Endothelial cell of umbilical vein (primary cell): ENCODE results near the gene FNIP2. TPM values are rescaled to one million over a fixed set of nuclear protein-coding genes. Genes with fewer than 3 reads are reported as not detected.

Experiments
- BruUV-seq: library from RNA; stranded (reverse); fragments of 400-500 nt; replicated peaks from 2 replicates; lab custom pipeline; 2021; lab: Mats Ljungman, UMichigan
- CTCF ChIA-PET: fragments of 300-600, 350-600 bp; sonication (Branson Sonifier 250); formaldehyde crosslinking; loops from one replicate; lab custom pipeline; 2021; ENCODE audit warnings: antibody characterized with exemption, inconsistent platforms; lab: Charles Lee
- POLR2A ChIA-PET: fragments of 300-600, 350-600 bp; sonication (Branson Sonifier 250); formaldehyde crosslinking; loops from one replicate; lab custom pipeline; 2021; ENCODE audit warnings: antibody characterized with exemption, inconsistent platforms; lab: Charles Lee
- DNase-seq: peaks from one replicate; pipeline ENCODE4 v3.0.0-alpha.2; 2011; ENCODE audit warnings: low read depth, low spot score
- FAIRE-seq: peaks from 2 replicates; lab custom pipeline; 2011; peaks lifted over from hg19 to GRCh38; lab: Jason Lieb, UNC
- H2AFZ ChIP-seq: 2 replicates; pipeline ENCODE4 v1.6.0; 2012; ENCODE audit warnings: low read depth, low read length, control low read depth, inconsistent platforms
- H3K27ac ChIP-seq: 2 replicates; pipeline ENCODE4 v1.5.1; 2011; ENCODE audit warnings: low read depth, mild to moderate bottlenecking, control low read depth, low read length, moderate library complexity; ENCODE audit not compliant: insufficient read depth
- H3K27me3 ChIP-seq, 2 experiments: 2 replicates each; pipeline versions ENCODE4 v1.6.0 to v1.6.1; 2011; ENCODE audit warnings: low read length in 2 of 2, mixed read lengths in 1 of 2; ENCODE audit not compliant: control insufficient read depth in 2 of 2, insufficient read depth in 2 of 2
- H3K36me3 ChIP-seq, 2 experiments: 2 replicates in 1 of 2; 3 replicates in 1 of 2; pipeline ENCODE4 v1.5.1; 2011; ENCODE audit warnings: low read length in 2 of 2, mild to moderate bottlenecking in 1 of 2, moderate library complexity in 1 of 2; ENCODE audit not compliant: control insufficient read depth in 2 of 2, insufficient read depth in 2 of 2; ENCODE audit errors: extremely low read depth in 1 of 2
- H3K4me1 ChIP-seq: 3 replicates; pipeline ENCODE4 v1.5.1; 2011; ENCODE audit warnings: mild to moderate bottlenecking, low read length; ENCODE audit not compliant: control insufficient read depth, insufficient read depth; ENCODE audit errors: extremely low read depth
- H3K4me2 ChIP-seq: 2 replicates; pipeline ENCODE4 v1.6.1; 2011; ENCODE audit warnings: low read length, control low read depth, mixed read lengths; ENCODE audit not compliant: insufficient read depth
- H3K4me3 ChIP-seq, 3 experiments: fragments of 200-600 bp in 1 of 3; sonication (generic), shearing (Covaris generic) in 1 of 3; replicated peaks in 1 of 3; 2 replicates each; pipeline ENCODE4 v1.5.1; 2011 to 2016; ENCODE audit warnings: control low read depth in 3 of 3, low read length in 3 of 3, mild to moderate bottlenecking in 2 of 3, inconsistent platforms in 1 of 3, low read depth in 1 of 3, moderate library complexity in 1 of 3; ENCODE audit not compliant: insufficient read depth in 1 of 3
- H3K79me2 ChIP-seq: 2 replicates; pipeline ENCODE4 v1.6.0; 2012; ENCODE audit warnings: low read length, inconsistent platforms; ENCODE audit not compliant: control insufficient read depth, insufficient read depth
- H3K9ac ChIP-seq: replicated peaks from 2 replicates; pipeline ENCODE3; 2011; ENCODE audit warnings: low read length, control low read depth; ENCODE audit not compliant: insufficient read depth; ENCODE audit errors: extremely low read depth
- H3K9me1 ChIP-seq: replicated peaks from 3 replicates; pipeline ENCODE4 v1.6.0; 2011; ENCODE audit warnings: mild to moderate bottlenecking, low read length; ENCODE audit not compliant: control insufficient read depth, insufficient read depth; ENCODE audit errors: extremely low read depth
- H3K9me3 ChIP-seq: replicated peaks from 2 replicates; pipeline ENCODE4 v1.5.1; 2012; ENCODE audit warnings: low read length, inconsistent platforms; ENCODE audit not compliant: control insufficient read depth, insufficient read depth
- H4K20me1 ChIP-seq: replicated peaks from 2 replicates; pipeline ENCODE3; 2011; ENCODE audit warnings: mild to moderate bottlenecking, low read length; ENCODE audit not compliant: control insufficient read depth, insufficient read depth; ENCODE audit errors: extremely low read depth
- EZH2 ChIP-seq: IDR thresholded peaks from 2 replicates; pipeline ENCODE4 v1.6.1; 2012; ENCODE audit warnings: borderline replicate concordance, low read depth, mild to moderate bottlenecking, moderate library complexity, low read length, inconsistent platforms; ENCODE audit not compliant: severe bottlenecking
- FOS ChIP-seq: IDR thresholded peaks from 2 replicates; pipeline ENCODE4 v1.6.1; 2011; ENCODE audit warnings: mild to moderate bottlenecking, low read length, moderate library complexity, borderline replicate concordance; ENCODE audit not compliant: insufficient read depth
- GATA2 ChIP-seq: IDR thresholded peaks from 2 replicates; pipeline ENCODE4 v1.7.0; 2011; ENCODE audit warnings: low read depth, mild to moderate bottlenecking, moderate library complexity, mixed read lengths, low read length; ENCODE audit not compliant: insufficient read length, insufficient read depth
- JUN ChIP-seq: IDR thresholded peaks from 2 replicates; pipeline ENCODE4 v1.6.1; 2011; ENCODE audit warnings: borderline replicate concordance, low read depth; ENCODE audit not compliant: insufficient read length, insufficient read depth
- MYC ChIP-seq: IDR thresholded peaks from one replicate; pipeline ENCODE4 v1.6.1; 2011; ENCODE audit warnings: mild to moderate bottlenecking, low read depth, low read length
- POLR2A ChIP-seq: IDR thresholded peaks from 2 replicates; pipeline ENCODE4 v1.6.1; 2012; ENCODE audit warnings: low read depth, mild to moderate bottlenecking, control low read depth, low read length
- POLR2AphosphoS5 ChIP-seq: IDR thresholded peaks from 2 replicates; pipeline ENCODE4 v1.6.1; 2012; ENCODE audit warnings: low read depth, mild to moderate bottlenecking, control low read depth, low read length, moderate library complexity; ENCODE audit not compliant: insufficient read depth
- dilution Hi-C: fragments of 300-500 bp; cut with MboI; formaldehyde crosslinking; loops from one replicate; pipeline ENCODE4 v1.15.0; 2019; ENCODE audit warnings: low sequenced_read_pairs; ENCODE audit not compliant: extremely low pct_ligation_motif_present
- intact Hi-C: fragments of 100-400 bp; cut with micrococcal nuclease; formaldehyde crosslinking; loops from one replicate; pipeline ENCODE4 v1.10.0; 2022
- polyA plus RNA-seq, 4 experiments: library from polyadenylated mRNA; depleted of rRNA in 3 of 4; stranded (reverse) in 3 of 4; unstranded in 1 of 4; fragments of >200 nt; gene quantifications; 2 replicates each; pipeline versions ENCODE4 v1.2.1 to v1.2.3, GENCODE V29; 2011 to 2012; ENCODE audit warnings: missing spikeins in 1 of 4
- total RNA-seq: library from RNA; stranded (reverse); gene quantifications from 2 replicates; pipeline ENCODE4 v1.2.3, GENCODE V29; 2021
- TF ChIP-seq, protein P1 (sequence below), 2 donors: IDR thresholded peaks; 1 replicate in 1 of 2; 2 replicates in 1 of 2; pipeline ENCODE4 v1.5.1; 2011; ENCODE audit warnings: low read length in 2 of 2, mild to moderate bottlenecking in 2 of 2, moderate library complexity in 2 of 2, control low read depth in 1 of 2, inconsistent platforms in 1 of 2, low read depth in 1 of 2; ENCODE audit not compliant: insufficient read depth in 1 of 2; ENCODE audit errors: extremely low read depth in 1 of 2
- TF ChIP-seq, protein P2 (sequence below): IDR thresholded peaks from 2 replicates; pipeline ENCODE4 v1.6.1; 2011; ENCODE audit not compliant: insufficient read depth, insufficient read length

Gene FNIP2
- total and polyA plus RNA-seq, 2 donors (not counting 3 experiments of a cell fraction or from before 2014, with no cell fraction given), result 4.5 to 14.4 TPM

DNA sequence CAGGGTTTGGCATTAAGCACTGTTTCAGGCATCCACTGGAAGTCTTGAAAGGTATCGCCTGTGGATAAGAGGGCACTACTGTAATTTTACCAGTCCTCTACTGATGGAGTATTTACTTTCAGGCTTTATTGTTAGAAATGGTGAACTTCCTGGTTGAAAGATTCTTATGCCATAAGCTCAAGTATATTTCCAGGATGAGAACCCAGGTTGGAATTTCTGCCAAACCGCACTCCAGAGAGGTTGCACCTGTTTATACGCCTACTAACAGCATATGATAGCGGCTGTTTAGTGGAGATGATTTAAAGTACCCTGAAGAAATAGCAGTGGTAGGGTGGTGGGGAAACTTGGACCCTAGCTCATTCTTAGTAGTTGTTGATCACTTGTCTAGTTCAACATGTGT lies 9.9 kb downstream of the FNIP2 start:
- Histone ChIP-seq H3K79me2 (peaks cover 31% of the 10 kb centered on the region), H4K20me1 (no peaks in the 10 kb centered on the region), H3K9me3 (no peaks in the 10 kb centered on the region), H2AFZ (no peak overlapping the region), H3K4me2 (no peak overlapping the region), H3K4me1 (peaks cover 35% of the 10 kb centered on the region), H3K4me3 (no peak overlapping the region), H3K27ac (no peak overlapping the region), H3K36me3 (no peaks in the 10 kb centered on the region), H3K9ac (no peak overlapping the region), H3K9me1 (no peaks in the 10 kb centered on the region), H3K27me3 (no peaks in the 10 kb centered on the region)
- ChIA-PET POLR2A (interaction anchor here (0.6 kb wide), 1 partner anchor 56 kb away, joined by 3 read pairs; no protein-coding TSS in a partner anchor), CTCF (interaction anchor here (1.0 to 1.4 kb wide), 2 partner anchors 9 to 32 kb away, joined by 4 read pairs; no protein-coding TSS in a partner anchor)
- dilution Hi-C loops, result no loop called here
- intact Hi-C loops, result no loop called here
- no TSS peak for BruUV-seq
- FAIRE-seq (no peak), DNase-seq (no peak)
- TF ChIP-seq POLR2A, result no peak
- TF ChIP-seq, protein P1, sequence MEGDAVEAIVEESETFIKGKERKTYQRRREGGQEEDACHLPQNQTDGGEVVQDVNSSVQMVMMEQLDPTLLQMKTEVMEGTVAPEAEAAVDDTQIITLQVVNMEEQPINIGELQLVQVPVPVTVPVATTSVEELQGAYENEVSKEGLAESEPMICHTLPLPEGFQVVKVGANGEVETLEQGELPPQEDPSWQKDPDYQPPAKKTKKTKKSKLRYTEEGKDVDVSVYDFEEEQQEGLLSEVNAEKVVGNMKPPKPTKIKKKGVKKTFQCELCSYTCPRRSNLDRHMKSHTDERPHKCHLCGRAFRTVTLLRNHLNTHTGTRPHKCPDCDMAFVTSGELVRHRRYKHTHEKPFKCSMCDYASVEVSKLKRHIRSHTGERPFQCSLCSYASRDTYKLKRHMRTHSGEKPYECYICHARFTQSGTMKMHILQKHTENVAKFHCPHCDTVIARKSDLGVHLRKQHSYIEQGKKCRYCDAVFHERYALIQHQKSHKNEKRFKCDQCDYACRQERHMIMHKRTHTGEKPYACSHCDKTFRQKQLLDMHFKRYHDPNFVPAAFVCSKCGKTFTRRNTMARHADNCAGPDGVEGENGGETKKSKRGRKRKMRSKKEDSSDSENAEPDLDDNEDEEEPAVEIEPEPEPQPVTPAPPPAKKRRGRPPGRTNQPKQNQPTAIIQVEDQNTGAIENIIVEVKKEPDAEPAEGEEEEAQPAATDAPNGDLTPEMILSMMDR (IDR thresholded peaks at IDR 0.05; ENCODE audit: extremely low read depth in 1 of 2, insufficient read depth in 1 of 2, low read depth in 1 of 2, low read length in 2 of 2), result no peak
- no peak for TF ChIP-seq GATA2
- no peak for TF ChIP-seq JUN
- TF ChIP-seq MYC, result no peak
- TF ChIP-seq EZH2, result no peak

DNA sequence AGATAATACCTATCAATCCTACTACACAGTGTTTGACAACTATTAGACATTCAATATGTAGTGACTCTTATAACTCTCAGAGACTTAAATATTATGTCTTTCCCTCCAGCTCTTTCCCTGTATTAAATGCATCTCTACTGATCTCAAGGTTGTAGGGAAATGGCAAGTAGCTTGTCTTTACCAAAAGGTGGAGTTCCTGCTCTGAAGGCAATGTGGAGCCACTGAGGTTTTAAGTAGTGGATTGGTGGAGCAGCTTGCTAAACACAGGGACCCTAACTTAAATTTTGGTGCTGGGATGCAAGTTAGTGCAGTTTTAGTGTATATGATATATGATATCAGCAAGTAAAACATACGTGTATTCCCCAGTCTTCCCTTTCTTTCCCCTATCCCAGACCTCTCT lies 13.1 kb downstream of the FNIP2 start:
- no peaks in the 10 kb centered on the region for H4K20me1 ChIP-seq
- BruUV-seq, result no TSS peak
- dilution Hi-C loops, result no loop called here
- no peaks in the 10 kb centered on the region for H3K36me3 ChIP-seq
- no peaks in the 10 kb centered on the region for H3K9me1 ChIP-seq
- H3K4me2 ChIP-seq, result no peak overlapping the region
- no peak overlapping the region for H3K9ac ChIP-seq
- intact Hi-C loops, result no loop called here
- peaks cover 39% of the 10 kb centered on the region for H3K4me1 ChIP-seq
- no peak for DNase-seq
- TF ChIP-seq EZH2, result no peak
- TF ChIP-seq MYC, result no peak
- no peak for TF ChIP-seq JUN
- TF ChIP-seq, protein P1 (IDR thresholded peaks at IDR 0.05; ENCODE audit: extremely low read depth in 1 of 2, insufficient read depth in 1 of 2, low read depth in 1 of 2, low read length in 2 of 2), result no peak
- TF ChIP-seq, protein P2, sequence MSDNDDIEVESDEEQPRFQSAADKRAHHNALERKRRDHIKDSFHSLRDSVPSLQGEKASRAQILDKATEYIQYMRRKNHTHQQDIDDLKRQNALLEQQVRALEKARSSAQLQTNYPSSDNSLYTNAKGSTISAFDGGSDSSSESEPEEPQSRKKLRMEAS, result no peak
- TF ChIP-seq GATA2, result no peak
- no peak for TF ChIP-seq FOS
- no peak for TF ChIP-seq POLR2A
- no peak for TF ChIP-seq POLR2AphosphoS5
- H2AFZ ChIP-seq, result no peak overlapping the region
- ChIA-PET POLR2A (no interaction called here), CTCF (interaction anchor here (0.7 to 1.6 kb wide), 11 partner anchors 10 to 75 kb away, joined by 3 to 11 read pairs (median 4); partner anchors contain the start of gene FNIP2)
- no peaks in the 10 kb centered on the region for H3K27me3 ChIP-seq
- no peak for FAIRE-seq
- H3K79me2 ChIP-seq, result peaks cover 27% of the 10 kb centered on the region
- H3K27ac ChIP-seq, result no peak overlapping the region
- H3K4me3 ChIP-seq, result no peak overlapping the region
- H3K9me3 ChIP-seq, result no peaks in the 10 kb centered on the region
